SK-N-SH (cell line): ENCODE data around the gene DPH7. TPM values are rescaled to one million over a fixed set of nuclear protein-coding genes. Genes with fewer than 3 reads are reported as not detected.

Experiments
- CTCF ChIA-PET: fragments of 300-600, 350-600 bp; formaldehyde crosslinking; extraction: SDS; loops from one replicate; lab custom pipeline; 2021; lab: Yijun Ruan, JAX
- POLR2A ChIA-PET: fragments of 350-600 bp; sonication (Branson Sonifier 250); formaldehyde crosslinking; extraction: SDS; loops from one replicate; lab custom pipeline; 2020; ENCODE audit warnings: antibody characterized with exemption, inconsistent platforms; lab: Yijun Ruan, JAX
- DNase-seq: peaks from one replicate; pipeline ENCODE4 v3.0.0; 2012
- H2AFZ ChIP-seq: fragments of 200-600 bp; sonication (generic); 2 replicates; pipeline ENCODE4 v1.8.1; 2016; ENCODE audit warnings: antibody characterized with exemption, mild to moderate bottlenecking, low read depth
- H3F3A ChIP-seq: fragments of 200-600 bp; sonication (generic); replicated peaks from 2 replicates; pipeline ENCODE3; 2016; ENCODE audit warnings: antibody characterized with exemption, mild to moderate bottlenecking; ENCODE audit not compliant: insufficient read depth
- H3K27ac ChIP-seq, 2 experiments: fragments of 200-500 bp in 1 of 2; fragments of 200-600 bp in 1 of 2; sonication (Bioruptor generic) in 1 of 2; sonication (generic), shearing (Covaris generic) in 1 of 2; 2 replicates each; pipeline versions ENCODE4 v1.5.1 to v1.6.1; 2014 to 2016; ENCODE audit warnings: low read depth in 2 of 2, inconsistent platforms in 1 of 2, low read length in 1 of 2, mild to moderate bottlenecking in 1 of 2, mixed read lengths in 1 of 2
- H3K27me3 ChIP-seq: fragments of 200-600 bp; sonication (generic), shearing (Covaris generic); 2 replicates; pipeline ENCODE4 v1.6.1; 2016; ENCODE audit warnings: mixed run types; ENCODE audit not compliant: insufficient read depth
- H3K36me3 ChIP-seq, 2 experiments: fragments of 200-500 bp in 1 of 2; fragments of 200-600 bp in 1 of 2; sonication (Bioruptor generic) in 1 of 2; sonication (generic) in 1 of 2; replicated peaks in 1 of 2; 2 replicates each; pipeline versions ENCODE3 to v1.5.1; 2014 to 2016; ENCODE audit warnings: low read length in 1 of 2, mild to moderate bottlenecking in 1 of 2; ENCODE audit not compliant: insufficient read depth in 2 of 2, control insufficient read depth in 1 of 2
- H3K4me1 ChIP-seq, 2 experiments: fragments of 200-500 bp in 1 of 2; fragments of 200-600 bp in 1 of 2; sonication (Bioruptor generic) in 1 of 2; sonication (generic), shearing (Covaris generic) in 1 of 2; 2 replicates each; pipeline versions ENCODE4 v1.5.1 to v1.6.1; 2014 to 2016; ENCODE audit warnings: low read depth in 1 of 2, low read length in 1 of 2, mixed run types in 1 of 2; ENCODE audit not compliant: insufficient read depth in 2 of 2, control insufficient read depth in 1 of 2
- H3K4me2 ChIP-seq: fragments of 200-600 bp; sonication (generic), shearing (Covaris generic); 2 replicates; pipeline ENCODE4 v1.6.1; 2017; ENCODE audit warnings: mixed run types
- H3K4me3 ChIP-seq, 2 experiments: fragments of 200-500 bp in 1 of 2; fragments of 200-600 bp in 1 of 2; sonication (Bioruptor generic) in 1 of 2; sonication (generic), shearing (Covaris generic) in 1 of 2; 2 replicates each; pipeline versions ENCODE4 v1.5.1 to v1.8.1; 2014 to 2016; ENCODE audit warnings: low read depth in 2 of 2, inconsistent platforms in 1 of 2, low read length in 1 of 2, mild to moderate bottlenecking in 1 of 2, mixed read lengths in 1 of 2, moderate library complexity in 1 of 2
- H3K79me2 ChIP-seq: fragments of 200-600 bp; sonication (generic); 2 replicates; pipeline ENCODE4 v1.8.1; 2017; ENCODE audit warnings: mild to moderate bottlenecking; ENCODE audit not compliant: insufficient read depth
- H3K9ac ChIP-seq: fragments of 200-600 bp; sonication (generic); 2 replicates; pipeline ENCODE4 v1.6.1; 2017; ENCODE audit warnings: mixed run types
- H3K9me2 ChIP-seq: fragments of 200-600 bp; sonication (generic); 2 replicates; pipeline ENCODE4 v1.6.1; 2017; ENCODE audit warnings: mixed run types
- H3K9me3 ChIP-seq: fragments of 200-600 bp; sonication (generic); 2 replicates; pipeline ENCODE4 v1.6.1; 2017; ENCODE audit warnings: mixed run types, mild to moderate bottlenecking, moderate library complexity
- H4K20me1 ChIP-seq: fragments of 200-600 bp; sonication (generic); 2 replicates; pipeline ENCODE4 v1.6.1; 2017; ENCODE audit warnings: mild to moderate bottlenecking, mixed run types; ENCODE audit not compliant: insufficient read depth
- EZH2phosphoT487 ChIP-seq: fragments of 200-600 bp; sonication (generic); IDR thresholded peaks from 2 replicates; pipeline ENCODE4 v1.6.1; 2017; ENCODE audit warnings: low read depth, mixed run types, mild to moderate bottlenecking, antibody characterized with exemption, moderate library complexity, borderline replicate concordance
- FOXM1 ChIP-seq: IDR thresholded peaks from 2 replicates; pipeline ENCODE4 v1.4.0; 2012; ENCODE audit warnings: low read depth, mild to moderate bottlenecking
- JUND ChIP-seq: IDR thresholded peaks from 2 replicates; pipeline ENCODE4 v1.4.0; 2012
- MEF2A ChIP-seq: IDR thresholded peaks from 2 replicates; pipeline ENCODE4 v1.4.0; 2012; ENCODE audit warnings: low read depth, borderline replicate concordance
- MXI1 ChIP-seq: IDR thresholded peaks from 2 replicates; pipeline ENCODE4 v1.6.1; 2012; ENCODE audit warnings: mild to moderate bottlenecking, low read depth, low read length, improper control_type of control experiment
- NRF1 ChIP-seq: IDR thresholded peaks from 2 replicates; pipeline ENCODE4 v1.6.1; 2012; ENCODE audit warnings: low read depth, mild to moderate bottlenecking, low read length
- PBX3 ChIP-seq: IDR thresholded peaks from 2 replicates; pipeline ENCODE4; 2012
- POLR2AphosphoS5 ChIP-seq: IDR thresholded peaks from 2 replicates; pipeline ENCODE4 v1.6.1; 2012; ENCODE audit warnings: low read depth, low read length
- RCOR1 ChIP-seq: fragments of 150-350 bp; IDR thresholded peaks from 2 replicates; pipeline ENCODE4 v1.6.1; 2017; ENCODE audit warnings: antibody characterized with exemption, low read length
- RXRA ChIP-seq: IDR thresholded peaks from 2 replicates; pipeline ENCODE4 v1.4.0; 2012; ENCODE audit warnings: low read depth, mild to moderate bottlenecking, borderline replicate concordance
- SMC3 ChIP-seq: IDR thresholded peaks from 2 replicates; pipeline ENCODE4 v1.6.1; 2012; ENCODE audit warnings: low read depth, low read length, improper control_type of control experiment
- TEAD4 ChIP-seq: IDR thresholded peaks from 2 replicates; pipeline ENCODE4 v1.4.0; 2012; ENCODE audit warnings: mild to moderate bottlenecking, borderline replicate concordance; ENCODE audit not compliant: insufficient read depth
- YY1 ChIP-seq: IDR thresholded peaks from 2 replicates; pipeline ENCODE4 v1.4.0; 2012; ENCODE audit warnings: low read depth, mild to moderate bottlenecking
- WGBS: methylation state at CpG from one replicate; pipeline ENCODE4 v1.1.6; 2017; ENCODE audit warnings: low lambda C conversion rate; 5-methylcytosine and 5-hydroxymethylcytosine counted together
- polyA plus RNA-seq, 3 experiments: library from polyadenylated mRNA; depleted of rRNA; stranded (reverse); fragments of >200 nt; gene quantifications; 2 replicates each; pipeline ENCODE4 v1.2.3, GENCODE V29; 2012
- TF ChIP-seq, protein P1 (sequence below): IDR thresholded peaks from 2 replicates; pipeline ENCODE4 v1.4.0; 2012; ENCODE audit warnings: low read depth
- TF ChIP-seq, protein P2 (sequence below): IDR thresholded peaks from 2 replicates; pipeline ENCODE4 v1.4.0; 2012; ENCODE audit warnings: low read depth, borderline replicate concordance
- TF ChIP-seq, protein P3 (sequence below): fragments of 150-350 bp; IDR thresholded peaks from 2 replicates; pipeline ENCODE4 v1.6.1; 2017; ENCODE audit warnings: antibody characterized with exemption, low read length, low read depth, borderline replicate concordance
- TF ChIP-seq, protein P4 (sequence below): IDR thresholded peaks from 2 replicates; pipeline ENCODE4 v1.6.1; 2012; ENCODE audit warnings: mild to moderate bottlenecking, low read depth, low read length, moderate library complexity

DPH7 gene
- polyA plus RNA-seq, 1 of the 3 experiments (the other 2 are of a cell fraction): 59.9 TPM

DNA sequence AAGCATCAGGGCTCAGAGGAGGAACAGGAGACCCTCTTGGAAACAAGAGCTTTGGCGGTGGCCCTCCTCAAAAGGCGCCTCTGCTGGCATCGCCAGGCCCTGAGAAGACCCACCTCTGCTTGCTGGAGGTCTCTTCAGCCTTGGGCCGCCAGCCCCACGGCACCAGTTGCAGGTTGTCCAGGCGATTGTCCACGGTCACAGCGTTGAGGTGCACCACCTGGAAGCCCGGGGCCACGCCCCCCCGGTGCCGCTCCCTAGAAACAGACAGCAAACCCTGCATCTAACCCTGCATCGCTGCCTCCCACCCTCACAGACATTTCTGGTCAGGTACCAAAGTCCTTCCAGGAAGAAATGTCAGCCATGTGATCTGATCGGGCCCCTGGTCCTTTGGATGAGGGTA, 8.1 kb upstream of the DPH7 start:
- no peak overlapping the region for H3K4me2 ChIP-seq
- ChIA-PET POLR2A (no interaction called here), CTCF (interaction anchor here (0.9 to 2.2 kb wide), 2 partner anchors 8 to 12 kb away, joined by 3 to 27 read pairs; partner anchors contain the start of gene DPH7)
- no peaks in the 10 kb centered on the region for H3K9me3 ChIP-seq
- TF ChIP-seq FOXM1 (no peak), TEAD4 (no peak), JUND (no peak), MEF2A (no peak), PBX3 (no peak), EZH2phosphoT487 (no peak), MXI1 (no peak)
- TF ChIP-seq, protein P1, sequence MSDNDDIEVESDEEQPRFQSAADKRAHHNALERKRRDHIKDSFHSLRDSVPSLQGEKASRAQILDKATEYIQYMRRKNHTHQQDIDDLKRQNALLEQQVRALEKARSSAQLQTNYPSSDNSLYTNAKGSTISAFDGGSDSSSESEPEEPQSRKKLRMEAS: no peak
- TF ChIP-seq, protein P2, sequence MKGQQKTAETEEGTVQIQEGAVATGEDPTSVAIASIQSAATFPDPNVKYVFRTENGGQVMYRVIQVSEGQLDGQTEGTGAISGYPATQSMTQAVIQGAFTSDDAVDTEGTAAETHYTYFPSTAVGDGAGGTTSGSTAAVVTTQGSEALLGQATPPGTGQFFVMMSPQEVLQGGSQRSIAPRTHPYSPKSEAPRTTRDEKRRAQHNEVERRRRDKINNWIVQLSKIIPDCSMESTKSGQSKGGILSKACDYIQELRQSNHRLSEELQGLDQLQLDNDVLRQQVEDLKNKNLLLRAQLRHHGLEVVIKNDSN: no peak
- TF ChIP-seq, protein P3, sequence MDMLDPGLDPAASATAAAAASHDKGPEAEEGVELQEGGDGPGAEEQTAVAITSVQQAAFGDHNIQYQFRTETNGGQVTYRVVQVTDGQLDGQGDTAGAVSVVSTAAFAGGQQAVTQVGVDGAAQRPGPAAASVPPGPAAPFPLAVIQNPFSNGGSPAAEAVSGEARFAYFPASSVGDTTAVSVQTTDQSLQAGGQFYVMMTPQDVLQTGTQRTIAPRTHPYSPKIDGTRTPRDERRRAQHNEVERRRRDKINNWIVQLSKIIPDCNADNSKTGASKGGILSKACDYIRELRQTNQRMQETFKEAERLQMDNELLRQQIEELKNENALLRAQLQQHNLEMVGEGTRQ: no peak
- peaks cover 9 to 59% of the 10 kb centered on the region in 2 experiments for H3K36me3 ChIP-seq
- no peaks in the 10 kb centered on the region for H3F3A ChIP-seq
- H3K4me3 ChIP-seq: no peak overlapping the region
- H3K79me2 ChIP-seq: peaks cover 21% of the 10 kb centered on the region
- peaks cover 19% of the 10 kb centered on the region for H4K20me1 ChIP-seq
- H2AFZ ChIP-seq: no peak overlapping the region
- 83% methylated on average over 2 of the region's 14 CpGs for WGBS
- peaks cover 9 to 18% of the 10 kb centered on the region in 2 experiments; a peak in 2 of 4 replicates for H3K4me1 ChIP-seq
- H3K27me3 ChIP-seq: no peaks in the 10 kb centered on the region
- H3K27ac ChIP-seq: no peak overlapping the region
- no peaks in the 10 kb centered on the region for H3K9me2 ChIP-seq
- H3K9ac ChIP-seq: no peak overlapping the region
- no peak for DNase-seq

- Histone ChIP-seq H2AFZ (no peak overlapping the region), H3K36me3 (peaks cover 9 to 71% of the 10 kb centered on the region in 2 experiments), H3K79me2 (peaks cover 13% of the 10 kb centered on the region; the same call in 1 of the 2 replicates), H3K9me3 (no peaks in the 10 kb centered on the region), H3K9ac (no peak overlapping the region), H3K27ac (no peak overlapping the region), H3K9me2 (no peaks in the 10 kb centered on the region), H3K4me2 (no peak overlapping the region), H4K20me1 (peaks cover 14% of the 10 kb centered on the region; the same call in 1 of the 2 replicates), H3K4me3 (no peak overlapping the region), H3K27me3 (no peaks in the 10 kb centered on the region), H3K4me1 (peaks cover 4 to 9% of the 10 kb centered on the region in 2 experiments; a peak in 2 of 4 replicates), H3F3A (peaks cover 2% of the 10 kb centered on the region)
- no peak for DNase-seq
- 100% methylated on average over 3 of the region's 8 CpGs for WGBS
- ChIA-PET CTCF (no interaction called here), POLR2A (no interaction called here)
- TF ChIP-seq RCOR1 (no peak), YY1 (no peak), EZH2phosphoT487 (no peak), RXRA (no peak), POLR2AphosphoS5 (no peak), TEAD4 (no peak), SMC3 (no peak), NRF1 (no peak)
- TF ChIP-seq, protein P2: no peak
- TF ChIP-seq, protein P1: no peak
- TF ChIP-seq, protein P3: no peak
- TF ChIP-seq, protein P4, sequence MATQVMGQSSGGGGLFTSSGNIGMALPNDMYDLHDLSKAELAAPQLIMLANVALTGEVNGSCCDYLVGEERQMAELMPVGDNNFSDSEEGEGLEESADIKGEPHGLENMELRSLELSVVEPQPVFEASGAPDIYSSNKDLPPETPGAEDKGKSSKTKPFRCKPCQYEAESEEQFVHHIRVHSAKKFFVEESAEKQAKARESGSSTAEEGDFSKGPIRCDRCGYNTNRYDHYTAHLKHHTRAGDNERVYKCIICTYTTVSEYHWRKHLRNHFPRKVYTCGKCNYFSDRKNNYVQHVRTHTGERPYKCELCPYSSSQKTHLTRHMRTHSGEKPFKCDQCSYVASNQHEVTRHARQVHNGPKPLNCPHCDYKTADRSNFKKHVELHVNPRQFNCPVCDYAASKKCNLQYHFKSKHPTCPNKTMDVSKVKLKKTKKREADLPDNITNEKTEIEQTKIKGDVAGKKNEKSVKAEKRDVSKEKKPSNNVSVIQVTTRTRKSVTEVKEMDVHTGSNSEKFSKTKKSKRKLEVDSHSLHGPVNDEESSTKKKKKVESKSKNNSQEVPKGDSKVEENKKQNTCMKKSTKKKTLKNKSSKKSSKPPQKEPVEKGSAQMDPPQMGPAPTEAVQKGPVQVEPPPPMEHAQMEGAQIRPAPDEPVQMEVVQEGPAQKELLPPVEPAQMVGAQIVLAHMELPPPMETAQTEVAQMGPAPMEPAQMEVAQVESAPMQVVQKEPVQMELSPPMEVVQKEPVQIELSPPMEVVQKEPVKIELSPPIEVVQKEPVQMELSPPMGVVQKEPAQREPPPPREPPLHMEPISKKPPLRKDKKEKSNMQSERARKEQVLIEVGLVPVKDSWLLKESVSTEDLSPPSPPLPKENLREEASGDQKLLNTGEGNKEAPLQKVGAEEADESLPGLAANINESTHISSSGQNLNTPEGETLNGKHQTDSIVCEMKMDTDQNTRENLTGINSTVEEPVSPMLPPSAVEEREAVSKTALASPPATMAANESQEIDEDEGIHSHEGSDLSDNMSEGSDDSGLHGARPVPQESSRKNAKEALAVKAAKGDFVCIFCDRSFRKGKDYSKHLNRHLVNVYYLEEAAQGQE: no peak
Observed at GRCh38 chr9:137583957-137584356, 5.2 kb upstream of the DPH7 start.
